ENCODE results near the gene DSCAM. TPM values are rescaled to one million over a fixed set of nuclear protein-coding genes. Genes with fewer than 3 reads are reported as not detected.

DSCAM gene
- total and polyA plus RNA-seq, 2 donors (not counting 3 experiments of a cell fraction or from before 2014, with no cell fraction given): not detected

- peaks cover 5% of the 10 kb centered on the region for H3K9me3 ChIP-seq (replicated peaks; ENCODE audit: control insufficient read depth, insufficient read depth, low read length)
- no peak overlapping the region for H3K27ac ChIP-seq (ENCODE audit: insufficient read depth, low read depth, low read length)
- no peaks in the 10 kb centered on the region for H3K79me2 ChIP-seq (ENCODE audit: control insufficient read depth, insufficient read depth, low read length)
- H4K20me1 ChIP-seq (replicated peaks; ENCODE audit: control insufficient read depth, extremely low read depth, insufficient read depth, low read length): no peaks in the 10 kb centered on the region
- no peak overlapping the region for H3K4me2 ChIP-seq (ENCODE audit: insufficient read depth, low read length)
- CTCF ChIA-PET: no interaction called here
- intact Hi-C loops (cut with micrococcal nuclease) (no loop called here), dilution Hi-C loops (cut with MboI; ENCODE audit: extremely low pct_ligation_motif_present, low sequenced_read_pairs) (no loop called here)
- H3K4me3 ChIP-seq (replicated peaks in 1 of 3; ENCODE audit: insufficient read depth in 1 of 3, low read depth in 1 of 3, low read length in 3 of 3): no peak overlapping the region
- H2AFZ ChIP-seq (ENCODE audit: low read depth, low read length): no peak overlapping the region
- no TSS peak for BruUV-seq (replicated peaks)
- POLR2A ChIA-PET: no interaction called here
- FAIRE-seq (no peak), DNase-seq (ENCODE audit: low read depth, low spot score) (no peak)
- TF ChIP-seq JUN (IDR thresholded peaks at IDR 0.05; ENCODE audit: borderline replicate concordance, insufficient read depth, insufficient read length, low read depth) (no peak), POLR2AphosphoS5 (IDR thresholded peaks at IDR 0.05; ENCODE audit: insufficient read depth, low read depth, low read length) (no peak), CTCF (IDR thresholded peaks at IDR 0.05; ENCODE audit: extremely low read depth in 1 of 2, insufficient read depth in 1 of 2, low read depth in 1 of 2, low read length in 2 of 2) (no peak), MAX (IDR thresholded peaks at IDR 0.05; ENCODE audit: insufficient read depth, insufficient read length) (no peak), EZH2 (IDR thresholded peaks at IDR 0.05; ENCODE audit: borderline replicate concordance, low read depth, low read length, severe bottlenecking) (no peak), MYC (IDR thresholded peaks at IDR 0.05; ENCODE audit: low read depth, low read length) (no peak), FOS (IDR thresholded peaks at IDR 0.05; ENCODE audit: borderline replicate concordance, insufficient read depth, low read length) (no peak), GATA2 (IDR thresholded peaks at IDR 0.05; ENCODE audit: insufficient read depth, insufficient read length, low read depth, low read length) (no peak), POLR2A (IDR thresholded peaks at IDR 0.05; ENCODE audit: low read depth, low read length) (no peak)
- H3K36me3 ChIP-seq (ENCODE audit: control insufficient read depth in 2 of 2, extremely low read depth in 1 of 2, insufficient read depth in 2 of 2, low read length in 2 of 2): no peaks in the 10 kb centered on the region
- no peak overlapping the region for H3K9ac ChIP-seq (replicated peaks; ENCODE audit: extremely low read depth, insufficient read depth, low read length)
- H3K4me1 ChIP-seq (ENCODE audit: control insufficient read depth, extremely low read depth, insufficient read depth, low read length): no peaks in the 10 kb centered on the region
- no peaks in the 10 kb centered on the region for H3K27me3 ChIP-seq (ENCODE audit: control insufficient read depth in 2 of 2, insufficient read depth in 2 of 2, low read length in 2 of 2)
- no peaks in the 10 kb centered on the region for H3K9me1 ChIP-seq (replicated peaks; ENCODE audit: control insufficient read depth, extremely low read depth, insufficient read depth, low read length)
Measured at GRCh38 chr21:40372506-40372905, 474.5 kb downstream of the DSCAM start.
